Lower leg skin (tissue), 3 donors: ENCODE results near the gene ACACA.

ENCODE experiments used
- CTCF ChIP-seq, 3 donors: fragments of 450-650 bp; IDR thresholded peaks; one replicate each; pipeline ENCODE4 v1.5.1; 2016; ENCODE audit warnings: antibody characterized with exemption in 3 of 3, mild to moderate bottlenecking in 3 of 3, moderate library complexity in 2 of 3
- POLR2A ChIP-seq, 2 donors: fragments of 450-650 bp; IDR thresholded peaks; one replicate each; pipeline ENCODE4 v1.6.1; 2016 to 2017; ENCODE audit warnings: antibody characterized with exemption in 2 of 2, mild to moderate bottlenecking in 1 of 2, moderate library complexity in 1 of 2

GRCh38 chr17:37340804-37341203 lies 65.8 kb downstream of the ACACA start:
- no peak for TF ChIP-seq POLR2A (IDR thresholded peaks at IDR 0.05)
- no peak for TF ChIP-seq CTCF (IDR thresholded peaks at IDR 0.05)
